Fibroblast of lung (primary cell): ENCODE measurements around the gene MAP7D2.

Experiments
- EZH2 ChIP-seq: IDR thresholded peaks from 2 replicates; pipeline ENCODE4 v1.5.1; 2012; ENCODE audit warnings: low read length, control low read depth, mild to moderate bottlenecking; ENCODE audit errors: missing control alignments
- TF ChIP-seq, protein P1 (sequence below), 2 donors: IDR thresholded peaks in 1 of 2; conservative IDR thresholded peaks in 1 of 2; 1 replicate in 1 of 2; 2 replicates in 1 of 2; pipeline ENCODE4 v1.5.1; 2011 to 2012; ENCODE audit warnings: low read length in 2 of 2, control low read depth in 1 of 2, inconsistent platforms in 1 of 2, low read depth in 1 of 2, mild to moderate bottlenecking in 1 of 2

DNA sequence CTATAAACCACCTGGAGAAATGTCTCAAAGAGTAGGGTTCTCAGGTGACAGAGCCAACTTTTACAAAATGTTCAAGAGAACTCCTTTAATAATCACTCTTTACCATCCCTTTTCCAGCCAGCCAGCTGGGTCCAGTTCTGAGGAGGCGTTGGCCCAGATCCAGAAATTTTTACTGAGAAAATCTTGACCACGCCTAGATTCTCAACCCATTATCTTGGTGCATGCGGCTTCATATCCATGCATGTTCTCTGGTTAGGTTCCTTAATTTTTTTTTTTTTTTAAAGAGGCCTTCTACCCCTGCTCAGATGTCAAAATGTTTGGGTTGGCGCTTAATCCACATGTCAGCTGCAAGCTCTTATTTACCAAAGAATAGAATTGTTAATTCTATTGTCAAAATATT lies 12.0 kb upstream of the MAP7D2 start:
- TF ChIP-seq, protein P1, sequence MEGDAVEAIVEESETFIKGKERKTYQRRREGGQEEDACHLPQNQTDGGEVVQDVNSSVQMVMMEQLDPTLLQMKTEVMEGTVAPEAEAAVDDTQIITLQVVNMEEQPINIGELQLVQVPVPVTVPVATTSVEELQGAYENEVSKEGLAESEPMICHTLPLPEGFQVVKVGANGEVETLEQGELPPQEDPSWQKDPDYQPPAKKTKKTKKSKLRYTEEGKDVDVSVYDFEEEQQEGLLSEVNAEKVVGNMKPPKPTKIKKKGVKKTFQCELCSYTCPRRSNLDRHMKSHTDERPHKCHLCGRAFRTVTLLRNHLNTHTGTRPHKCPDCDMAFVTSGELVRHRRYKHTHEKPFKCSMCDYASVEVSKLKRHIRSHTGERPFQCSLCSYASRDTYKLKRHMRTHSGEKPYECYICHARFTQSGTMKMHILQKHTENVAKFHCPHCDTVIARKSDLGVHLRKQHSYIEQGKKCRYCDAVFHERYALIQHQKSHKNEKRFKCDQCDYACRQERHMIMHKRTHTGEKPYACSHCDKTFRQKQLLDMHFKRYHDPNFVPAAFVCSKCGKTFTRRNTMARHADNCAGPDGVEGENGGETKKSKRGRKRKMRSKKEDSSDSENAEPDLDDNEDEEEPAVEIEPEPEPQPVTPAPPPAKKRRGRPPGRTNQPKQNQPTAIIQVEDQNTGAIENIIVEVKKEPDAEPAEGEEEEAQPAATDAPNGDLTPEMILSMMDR (conservative IDR thresholded peaks at IDR 0.05 in 1 of 2, IDR thresholded peaks at IDR 0.05 in 1 of 2; ENCODE audit: low read depth in 1 of 2, low read length in 2 of 2) = no peak
- no peak for TF ChIP-seq EZH2
